ENCODE measurements around the gene SLC5A10. TPM values are rescaled to one million over a fixed set of nuclear protein-coding genes. Genes with fewer than 3 reads are reported as not detected.

SLC5A10 gene
- polyA plus RNA-seq, 1 of the 3 experiments (the other 2 are of a cell fraction): not detected

DNA sequence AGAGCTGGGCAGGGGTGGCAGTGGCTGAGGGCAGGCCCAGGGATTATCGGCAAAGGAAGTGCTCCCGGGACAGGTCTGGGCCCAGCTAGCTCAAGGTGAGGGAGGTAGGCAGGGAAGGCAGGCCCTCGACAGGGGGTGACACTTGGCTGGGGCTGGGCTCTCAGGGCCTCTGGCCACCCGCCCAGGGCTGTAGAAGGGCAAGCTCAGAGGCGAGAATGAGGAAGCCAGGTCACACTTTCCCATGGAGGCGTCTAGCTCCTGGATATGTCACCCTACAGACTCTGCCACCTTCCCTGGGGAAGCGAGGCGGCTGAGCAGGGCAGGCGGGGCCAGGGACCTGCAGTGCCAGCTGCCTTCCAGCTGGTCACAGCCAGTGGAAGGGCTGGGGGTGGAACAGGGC lies 33.5 kb downstream of the SLC5A10 start:
- H3K4me3 ChIP-seq (ENCODE audit: low read depth in 2 of 2, low read length in 1 of 2): no peak overlapping the region
- H3F3A ChIP-seq (replicated peaks; ENCODE audit: insufficient read depth): no peaks in the 10 kb centered on the region
- ChIA-PET CTCF (interaction anchor here (1.1 to 1.7 kb wide), 3 partner anchors 15 to 26 kb away, joined by 3 to 8 read pairs (median 4); no protein-coding TSS in a partner anchor), POLR2A (no interaction called here)
- H3K79me2 ChIP-seq (ENCODE audit: insufficient read depth): peaks cover 2% of the 10 kb centered on the region; the same call in 1 of the 2 replicates
- no peak overlapping the region for H3K4me2 ChIP-seq
- no peaks in the 10 kb centered on the region for H4K20me1 ChIP-seq (ENCODE audit: insufficient read depth)
- H3K9ac ChIP-seq: no peak overlapping the region
- H3K4me1 ChIP-seq (ENCODE audit: control insufficient read depth in 1 of 2, insufficient read depth in 2 of 2, low read depth in 1 of 2, low read length in 1 of 2): peaks cover 0 to 11% of the 10 kb centered on the region in 2 experiments; a peak in 3 of 4 replicates
- no peak overlapping the region for H2AFZ ChIP-seq (ENCODE audit: low read depth)
- no peak overlapping the region for H3K27ac ChIP-seq (ENCODE audit: low read depth in 2 of 2, low read length in 1 of 2)
- H3K9me3 ChIP-seq: no peaks in the 10 kb centered on the region
- no peak for DNase-seq
- H3K27me3 ChIP-seq (ENCODE audit: insufficient read depth): no peaks in the 10 kb centered on the region
- H3K9me2 ChIP-seq: no peaks in the 10 kb centered on the region
- 83% methylated on average over 4 of the region's 9 CpGs for whole genome bisulfite sequencing (ENCODE audit: low lambda C conversion rate)
- H3K36me3 ChIP-seq (replicated peaks in 1 of 2; ENCODE audit: control insufficient read depth in 1 of 2, insufficient read depth in 2 of 2, low read length in 1 of 2): peaks cover 0 to 11% of the 10 kb centered on the region in 2 experiments
- no peak for TF ChIP-seq NRF1 (IDR thresholded peaks at IDR 0.05; ENCODE audit: low read depth, low read length)
- TF ChIP-seq ELF1 (IDR thresholded peaks at IDR 0.05): no peak
- no peak for TF ChIP-seq JUND (IDR thresholded peaks at IDR 0.05)
- no peak for TF ChIP-seq FOSL2 (IDR thresholded peaks at IDR 0.05; ENCODE audit: borderline replicate concordance, low read depth)
- no peak for TF ChIP-seq SIN3A (IDR thresholded peaks at IDR 0.05; ENCODE audit: borderline replicate concordance, low read depth, low read length)
- TF ChIP-seq, protein P1, sequence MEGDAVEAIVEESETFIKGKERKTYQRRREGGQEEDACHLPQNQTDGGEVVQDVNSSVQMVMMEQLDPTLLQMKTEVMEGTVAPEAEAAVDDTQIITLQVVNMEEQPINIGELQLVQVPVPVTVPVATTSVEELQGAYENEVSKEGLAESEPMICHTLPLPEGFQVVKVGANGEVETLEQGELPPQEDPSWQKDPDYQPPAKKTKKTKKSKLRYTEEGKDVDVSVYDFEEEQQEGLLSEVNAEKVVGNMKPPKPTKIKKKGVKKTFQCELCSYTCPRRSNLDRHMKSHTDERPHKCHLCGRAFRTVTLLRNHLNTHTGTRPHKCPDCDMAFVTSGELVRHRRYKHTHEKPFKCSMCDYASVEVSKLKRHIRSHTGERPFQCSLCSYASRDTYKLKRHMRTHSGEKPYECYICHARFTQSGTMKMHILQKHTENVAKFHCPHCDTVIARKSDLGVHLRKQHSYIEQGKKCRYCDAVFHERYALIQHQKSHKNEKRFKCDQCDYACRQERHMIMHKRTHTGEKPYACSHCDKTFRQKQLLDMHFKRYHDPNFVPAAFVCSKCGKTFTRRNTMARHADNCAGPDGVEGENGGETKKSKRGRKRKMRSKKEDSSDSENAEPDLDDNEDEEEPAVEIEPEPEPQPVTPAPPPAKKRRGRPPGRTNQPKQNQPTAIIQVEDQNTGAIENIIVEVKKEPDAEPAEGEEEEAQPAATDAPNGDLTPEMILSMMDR (IDR thresholded peaks at IDR 0.05): no peak
- no peak for TF ChIP-seq TAF1 (IDR thresholded peaks at IDR 0.05; ENCODE audit: borderline replicate concordance, low read depth, low read length)

DNA sequence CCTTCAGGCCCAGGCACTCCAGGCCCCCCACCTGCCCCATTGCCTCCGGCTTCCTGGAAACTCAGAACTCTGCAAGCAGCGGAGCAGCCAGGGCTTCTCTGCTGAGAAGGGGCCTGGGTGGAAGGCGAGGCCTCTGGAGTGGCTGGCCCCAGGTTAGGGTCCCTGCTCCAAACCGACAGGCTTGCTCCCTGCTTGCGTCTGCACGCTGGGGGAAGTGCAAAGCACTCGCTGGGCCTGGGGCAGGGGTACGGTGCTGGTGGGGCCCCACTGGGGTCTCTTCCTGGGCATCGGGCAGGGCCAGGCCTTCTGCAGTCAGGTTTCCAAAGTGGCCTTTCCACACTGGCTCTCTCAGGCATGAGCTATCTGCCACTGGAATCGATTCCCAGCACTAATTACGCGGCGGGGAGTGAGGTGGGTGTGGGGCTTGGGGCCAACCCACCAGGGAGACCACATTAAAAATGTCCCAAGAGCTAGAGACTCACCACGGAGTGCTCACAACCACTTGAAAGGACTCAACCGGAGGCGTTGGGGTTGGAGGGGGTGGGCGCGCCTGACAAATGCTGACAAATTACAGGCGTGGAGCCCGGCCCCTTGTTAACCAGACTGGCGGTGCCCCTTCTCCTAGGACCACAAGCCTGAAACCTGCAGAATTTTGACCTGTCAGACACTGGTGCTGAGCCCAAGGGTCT lies 34.7 kb downstream of the SLC5A10 start:
- CTCF ChIA-PET: interaction anchor here (1.3 kb wide), 1 partner anchor 11 kb away, joined by 3 read pairs; no protein-coding TSS in a partner anchor
- no peak overlapping the region for H3K27ac ChIP-seq (ENCODE audit: low read depth in 2 of 2, low read length in 1 of 2)
- H3K4me2 ChIP-seq: no peak overlapping the region
- H3K36me3 ChIP-seq (replicated peaks in 1 of 2; ENCODE audit: control insufficient read depth in 1 of 2, insufficient read depth in 2 of 2, low read length in 1 of 2): peaks cover 0 to 11% of the 10 kb centered on the region in 2 experiments
- no peak overlapping the region for H2AFZ ChIP-seq (ENCODE audit: low read depth)
- no peaks in the 10 kb centered on the region for H4K20me1 ChIP-seq (ENCODE audit: insufficient read depth)
- POLR2A ChIA-PET: no interaction called here
- peaks cover 0 to 8% of the 10 kb centered on the region in 2 experiments; a peak in 3 of 4 replicates for H3K4me1 ChIP-seq (ENCODE audit: control insufficient read depth in 1 of 2, insufficient read depth in 2 of 2, low read depth in 1 of 2, low read length in 1 of 2)
- no peaks in the 10 kb centered on the region for H3K9me3 ChIP-seq
- DNase-seq: no peak
- no peaks in the 10 kb centered on the region for H3K27me3 ChIP-seq (ENCODE audit: insufficient read depth)
- H3F3A ChIP-seq (replicated peaks; ENCODE audit: insufficient read depth): no peaks in the 10 kb centered on the region
- WGBS (ENCODE audit: low lambda C conversion rate): 97% methylated on average over 7 of the region's 21 CpGs
- no peak overlapping the region for H3K9ac ChIP-seq
- H3K4me3 ChIP-seq (ENCODE audit: low read depth in 2 of 2, low read length in 1 of 2): no peak overlapping the region
- no peak for TF ChIP-seq RCOR1 (IDR thresholded peaks at IDR 0.05; ENCODE audit: low read length)
- TF ChIP-seq, protein P2, sequence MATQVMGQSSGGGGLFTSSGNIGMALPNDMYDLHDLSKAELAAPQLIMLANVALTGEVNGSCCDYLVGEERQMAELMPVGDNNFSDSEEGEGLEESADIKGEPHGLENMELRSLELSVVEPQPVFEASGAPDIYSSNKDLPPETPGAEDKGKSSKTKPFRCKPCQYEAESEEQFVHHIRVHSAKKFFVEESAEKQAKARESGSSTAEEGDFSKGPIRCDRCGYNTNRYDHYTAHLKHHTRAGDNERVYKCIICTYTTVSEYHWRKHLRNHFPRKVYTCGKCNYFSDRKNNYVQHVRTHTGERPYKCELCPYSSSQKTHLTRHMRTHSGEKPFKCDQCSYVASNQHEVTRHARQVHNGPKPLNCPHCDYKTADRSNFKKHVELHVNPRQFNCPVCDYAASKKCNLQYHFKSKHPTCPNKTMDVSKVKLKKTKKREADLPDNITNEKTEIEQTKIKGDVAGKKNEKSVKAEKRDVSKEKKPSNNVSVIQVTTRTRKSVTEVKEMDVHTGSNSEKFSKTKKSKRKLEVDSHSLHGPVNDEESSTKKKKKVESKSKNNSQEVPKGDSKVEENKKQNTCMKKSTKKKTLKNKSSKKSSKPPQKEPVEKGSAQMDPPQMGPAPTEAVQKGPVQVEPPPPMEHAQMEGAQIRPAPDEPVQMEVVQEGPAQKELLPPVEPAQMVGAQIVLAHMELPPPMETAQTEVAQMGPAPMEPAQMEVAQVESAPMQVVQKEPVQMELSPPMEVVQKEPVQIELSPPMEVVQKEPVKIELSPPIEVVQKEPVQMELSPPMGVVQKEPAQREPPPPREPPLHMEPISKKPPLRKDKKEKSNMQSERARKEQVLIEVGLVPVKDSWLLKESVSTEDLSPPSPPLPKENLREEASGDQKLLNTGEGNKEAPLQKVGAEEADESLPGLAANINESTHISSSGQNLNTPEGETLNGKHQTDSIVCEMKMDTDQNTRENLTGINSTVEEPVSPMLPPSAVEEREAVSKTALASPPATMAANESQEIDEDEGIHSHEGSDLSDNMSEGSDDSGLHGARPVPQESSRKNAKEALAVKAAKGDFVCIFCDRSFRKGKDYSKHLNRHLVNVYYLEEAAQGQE (IDR thresholded peaks at IDR 0.05; ENCODE audit: low read depth, low read length): no peak
- no peak for TF ChIP-seq TCF12 (IDR thresholded peaks at IDR 0.05)
- no peak for TF ChIP-seq RAD21 (IDR thresholded peaks at IDR 0.05; ENCODE audit: low read length)
- no peak for TF ChIP-seq MEF2A (IDR thresholded peaks at IDR 0.05; ENCODE audit: borderline replicate concordance, low read depth)
- TF ChIP-seq, protein P3, sequence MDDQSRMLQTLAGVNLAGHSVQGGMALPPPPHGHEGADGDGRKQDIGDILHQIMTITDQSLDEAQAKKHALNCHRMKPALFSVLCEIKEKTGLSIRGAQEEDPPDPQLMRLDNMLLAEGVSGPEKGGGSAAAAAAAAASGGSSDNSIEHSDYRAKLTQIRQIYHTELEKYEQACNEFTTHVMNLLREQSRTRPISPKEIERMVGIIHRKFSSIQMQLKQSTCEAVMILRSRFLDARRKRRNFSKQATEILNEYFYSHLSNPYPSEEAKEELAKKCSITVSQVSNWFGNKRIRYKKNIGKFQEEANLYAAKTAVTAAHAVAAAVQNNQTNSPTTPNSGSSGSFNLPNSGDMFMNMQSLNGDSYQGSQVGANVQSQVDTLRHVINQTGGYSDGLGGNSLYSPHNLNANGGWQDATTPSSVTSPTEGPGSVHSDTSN (IDR thresholded peaks at IDR 0.05): no peak
- TF ChIP-seq, protein P4, sequence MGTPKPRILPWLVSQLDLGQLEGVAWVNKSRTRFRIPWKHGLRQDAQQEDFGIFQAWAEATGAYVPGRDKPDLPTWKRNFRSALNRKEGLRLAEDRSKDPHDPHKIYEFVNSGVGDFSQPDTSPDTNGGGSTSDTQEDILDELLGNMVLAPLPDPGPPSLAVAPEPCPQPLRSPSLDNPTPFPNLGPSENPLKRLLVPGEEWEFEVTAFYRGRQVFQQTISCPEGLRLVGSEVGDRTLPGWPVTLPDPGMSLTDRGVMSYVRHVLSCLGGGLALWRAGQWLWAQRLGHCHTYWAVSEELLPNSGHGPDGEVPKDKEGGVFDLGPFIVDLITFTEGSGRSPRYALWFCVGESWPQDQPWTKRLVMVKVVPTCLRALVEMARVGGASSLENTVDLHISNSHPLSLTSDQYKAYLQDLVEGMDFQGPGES (IDR thresholded peaks at IDR 0.05; ENCODE audit: low read depth, low read length): no peak
- TF ChIP-seq JUND (IDR thresholded peaks at IDR 0.05): no peak
- no peak for TF ChIP-seq FOSL2 (IDR thresholded peaks at IDR 0.05; ENCODE audit: borderline replicate concordance, low read depth)
- no peak for TF ChIP-seq MXI1 (IDR thresholded peaks at IDR 0.05; ENCODE audit: low read depth, low read length)
- TF ChIP-seq, protein P1 (IDR thresholded peaks at IDR 0.05): no peak
- TF ChIP-seq SMC3 (IDR thresholded peaks at IDR 0.05; ENCODE audit: low read depth, low read length): no peak
- no peak for TF ChIP-seq RFX5 (IDR thresholded peaks at IDR 0.05; ENCODE audit: low read length)
- H3K9me2 ChIP-seq: no peaks in the 10 kb centered on the region
- H3K79me2 ChIP-seq (ENCODE audit: insufficient read depth): peaks cover 7% of the 10 kb centered on the region; the same call in 1 of the 2 replicates
